IPS-NIHi11 (cell line): Measurements from ENCODE around the gene MROH9.

Experiments
- DNase-seq: peaks from one replicate; pipeline ENCODE4 v3.0.0; 2012; ENCODE audit warnings: mixed read lengths, low spot score

MROH9 gene

GRCh38 chr1:171083222-171083621 is 147.9 kb downstream of the MROH9 start:
- DNase-seq = no peak

GRCh38 chr1:171084091-171084490 is 148.8 kb downstream of the MROH9 start:
- no peak for DNase-seq

GRCh38 chr1:171084870-171085269 is 149.5 kb downstream of the MROH9 start:
- no peak for DNase-seq

GRCh38 chr1:171087896-171088295 is 152.6 kb downstream of the MROH9 start:
- no peak for DNase-seq

- DNase-seq = no peak
These were observed 155.3 kb downstream of the MROH9 start, which contains the start of gene FMO3 for GRCh38 chr1:171090604-171091003. FMO3 (plus strand) TSS chr1:171090905; CDS start chr1:171092659, 1,754 bp downstream.

- DNase-seq = no peak
These were observed 168.5 kb downstream of the MROH9 start for GRCh38 chr1:171103862-171104261.

GRCh38 chr1:171107262-171107940 is 172.1 kb downstream of the MROH9 start:
- DNase-seq = no peak

- no peak for DNase-seq
These were observed 172.6 kb downstream of the MROH9 start for GRCh38 chr1:171107969-171108368.

GRCh38 chr1:171109966-171110365 is 174.6 kb downstream of the MROH9 start:
- DNase-seq = no peak

- no peak for DNase-seq
These were observed 175.4 kb downstream of the MROH9 start for GRCh38 chr1:171110621-171111326.

- no peak for DNase-seq
These were observed 176.8 kb downstream of the MROH9 start for GRCh38 chr1:171112119-171112518.

- DNase-seq = no peak
These were observed 178.0 kb downstream of the MROH9 start for GRCh38 chr1:171113382-171113781.
